H1 (cell line): ENCODE results near the gene TSR3. TPM values are rescaled to one million over a fixed set of nuclear protein-coding genes. Genes with fewer than 3 reads are reported as not detected.

Experiments used
- CTCF ChIA-PET: fragments of 300-600 bp; sonication (Branson Sonifier 250); formaldehyde crosslinking; loops from one replicate; lab custom pipeline; 2021; ENCODE audit not compliant: partially characterized antibody; lab: Charles Lee
- POLR2A ChIA-PET: fragments of 300-600 bp; sonication (Branson Sonifier 250); formaldehyde crosslinking; loops from one replicate; lab custom pipeline; 2021; ENCODE audit warnings: inconsistent platforms; ENCODE audit not compliant: partially characterized antibody; lab: Charles Lee
- DNase-seq, 2 experiments: peaks; one replicate each; pipeline versions ENCODE4 v3.0.0 to v3.0.0-alpha.2; 2010 to 2022; ENCODE audit warnings: low spot score in 2 of 2, low read depth in 1 of 2, mixed read lengths in 1 of 2
- FAIRE-seq: peaks from 2 replicates; lab custom pipeline; 2011; peaks lifted over from hg19 to GRCh38; lab: Jason Lieb, UNC
- H2AFZ ChIP-seq: 2 replicates; pipeline ENCODE4 v1.8.1; 2012; ENCODE audit warnings: low read length, inconsistent platforms
- H2AK5ac ChIP-seq: 2 replicates; pipeline ENCODE4 v1.6.1; 2013; ENCODE audit warnings: low read depth, low read length
- H2BK120ac ChIP-seq: replicated peaks from 2 replicates; pipeline ENCODE3; 2013; ENCODE audit warnings: low read depth, low read length, inconsistent platforms
- H2BK12ac ChIP-seq: 2 replicates; pipeline ENCODE4 v1.6.1; 2013; ENCODE audit warnings: low read depth, low read length
- H2BK15ac ChIP-seq: 2 replicates; pipeline ENCODE4 v1.6.1; 2013; ENCODE audit warnings: low read length
- H2BK20ac ChIP-seq: 2 replicates; pipeline ENCODE4 v1.6.1; 2013; ENCODE audit warnings: low read length
- H2BK5ac ChIP-seq: 2 replicates; pipeline ENCODE4 v1.6.1; 2013; ENCODE audit warnings: low read depth, low read length
- H3K14ac ChIP-seq: 2 replicates; pipeline ENCODE4 v1.6.1; 2013; ENCODE audit warnings: inconsistent platforms; ENCODE audit not compliant: insufficient read length
- H3K18ac ChIP-seq: 2 replicates; pipeline ENCODE4 v1.6.1; 2013; ENCODE audit warnings: low read length; ENCODE audit errors: extremely low read depth
- H3K23ac ChIP-seq: 2 replicates; pipeline ENCODE4 v1.6.1; 2013; ENCODE audit warnings: inconsistent platforms; ENCODE audit not compliant: insufficient read length
- H3K23me2 ChIP-seq: 2 replicates; pipeline ENCODE4 v1.6.1; 2013; ENCODE audit warnings: low read depth, low read length
- H3K27ac ChIP-seq: 2 replicates; pipeline ENCODE4 v1.6.1; 2011; ENCODE audit warnings: low read depth, low read length, inconsistent platforms
- H3K27me3 ChIP-seq, 4 experiments: replicated peaks in 1 of 4; 1 replicate in 1 of 4; 2 replicates in 3 of 4; pipeline versions ENCODE4 v1.6.1 to v1.8.1; 2011 to 2013; ENCODE audit warnings: low read length in 3 of 4, mild to moderate bottlenecking in 3 of 4, inconsistent platforms in 2 of 4, mixed read lengths in 2 of 4, moderate library complexity in 1 of 4; ENCODE audit not compliant: control insufficient read depth in 3 of 4, insufficient read depth in 3 of 4; ENCODE audit errors: extremely low read depth in 1 of 4
- H3K36me3 ChIP-seq, 4 experiments: 2 replicates each; pipeline versions ENCODE4 v1.6.1 to v1.8.1; 2011 to 2013; ENCODE audit warnings: mild to moderate bottlenecking in 4 of 4, low read length in 3 of 4, moderate library complexity in 2 of 4, control low read depth in 1 of 4, inconsistent platforms in 1 of 4; ENCODE audit not compliant: insufficient read depth in 4 of 4, control insufficient read depth in 2 of 4
- H3K4ac ChIP-seq: replicated peaks from 2 replicates; pipeline ENCODE3; 2013; ENCODE audit warnings: low read length, low read depth, mixed read lengths, inconsistent platforms; ENCODE audit not compliant: insufficient read length
- H3K4me1 ChIP-seq, 4 experiments: replicated peaks in 1 of 4; 1 replicate in 1 of 4; 2 replicates in 3 of 4; pipeline versions ENCODE4 v1.6.1 to v1.8.1; 2011 to 2013; ENCODE audit warnings: low read length in 3 of 4, inconsistent platforms in 2 of 4, mixed read lengths in 1 of 4; ENCODE audit not compliant: insufficient read depth in 4 of 4, control insufficient read depth in 3 of 4
- H3K4me2 ChIP-seq, 2 experiments: 2 replicates each; pipeline versions ENCODE4 v1.6.1 to v1.8.1; 2011 to 2013; ENCODE audit warnings: low read depth in 2 of 2, low read length in 2 of 2, control low read depth in 1 of 2, inconsistent platforms in 1 of 2, mild to moderate bottlenecking in 1 of 2; ENCODE audit not compliant: insufficient read depth in 1 of 2
- H3K4me3 ChIP-seq, 4 experiments: fragments of 200-600, 300-600 bp in 1 of 4; sonication (generic), shearing (Covaris generic), sonication (Bioruptor Twin) in 1 of 4; 2 replicates each; pipeline versions ENCODE4 v1.5.1 to v1.8.1; 2011 to 2016; ENCODE audit warnings: low read length in 4 of 4, low read depth in 3 of 4, control low read depth in 2 of 4, inconsistent platforms in 2 of 4, mild to moderate bottlenecking in 2 of 4, mixed read lengths in 1 of 4, moderate library complexity in 1 of 4; ENCODE audit not compliant: insufficient read depth in 2 of 4; ENCODE audit errors: extremely low read depth in 1 of 4
- H3K56ac ChIP-seq: replicated peaks from 2 replicates; pipeline ENCODE3; 2013; ENCODE audit warnings: low read depth, mild to moderate bottlenecking, mixed read lengths, low read length, inconsistent platforms; ENCODE audit not compliant: insufficient read length
- H3K79me1 ChIP-seq: 2 replicates; pipeline ENCODE4 v1.6.1; 2013; ENCODE audit warnings: low read depth, low read length, control low read depth
- H3K79me2 ChIP-seq, 2 experiments: 2 replicates each; pipeline versions ENCODE4 v1.6.1 to v1.8.1; 2012 to 2013; ENCODE audit warnings: low read length in 2 of 2, mild to moderate bottlenecking in 2 of 2, inconsistent platforms in 1 of 2; ENCODE audit not compliant: insufficient read depth in 2 of 2, control insufficient read depth in 1 of 2
- H3K9ac ChIP-seq, 4 experiments: replicated peaks in 1 of 4; 1 replicate in 1 of 4; 2 replicates in 3 of 4; pipeline versions ENCODE4 v1.6.1 to v1.8.1; 2011 to 2013; ENCODE audit warnings: low read depth in 3 of 4, low read length in 3 of 4, control low read depth in 2 of 4, mild to moderate bottlenecking in 2 of 4, moderate library complexity in 2 of 4, inconsistent platforms in 1 of 4; ENCODE audit errors: extremely low read depth in 1 of 4
- H3K9me3 ChIP-seq, 2 experiments: 2 replicates each; pipeline versions ENCODE4 v1.6.1 to v1.8.1; 2012 to 2013; ENCODE audit warnings: mild to moderate bottlenecking in 2 of 2, moderate library complexity in 2 of 2, control low read depth in 1 of 2, inconsistent platforms in 1 of 2, low read depth in 1 of 2, low read length in 1 of 2, mixed read lengths in 1 of 2; ENCODE audit not compliant: insufficient read depth in 2 of 2
- H4K20me1 ChIP-seq, 2 experiments: replicated peaks in 1 of 2; 2 replicates each; pipeline versions ENCODE3 to v1.8.1; 2011 to 2013; ENCODE audit warnings: inconsistent platforms in 2 of 2, low read length in 2 of 2, mild to moderate bottlenecking in 1 of 2; ENCODE audit not compliant: insufficient read depth in 2 of 2, control insufficient read depth in 1 of 2
- H4K5ac ChIP-seq: 2 replicates; pipeline ENCODE4 v1.6.1; 2013; ENCODE audit warnings: low read length, low read depth, mixed read lengths, inconsistent platforms; ENCODE audit not compliant: insufficient read length
- H4K8ac ChIP-seq: 2 replicates; pipeline ENCODE4 v1.8.0; 2013; ENCODE audit warnings: mild to moderate bottlenecking, moderate library complexity, low read length, inconsistent platforms; ENCODE audit not compliant: insufficient read depth; ENCODE audit errors: extremely low read depth
- H4K91ac ChIP-seq: replicated peaks from 2 replicates; pipeline ENCODE3; 2013; ENCODE audit warnings: low read length, mixed read lengths, inconsistent platforms; ENCODE audit not compliant: insufficient read length
- CBX5 ChIP-seq: fragments of 300-800, 300-1000 bp; sonication (generic); IDR thresholded peaks from 2 replicates; pipeline ENCODE4 v1.7.1; 2016; ENCODE audit warnings: antibody characterized with exemption, low read length, low read depth
- CHD1 ChIP-seq: IDR thresholded peaks from 2 replicates; pipeline ENCODE4 v1.6.1; 2012; ENCODE audit warnings: low read depth, low read length, improper control_type of control experiment
- CTBP2 ChIP-seq: IDR thresholded peaks from 2 replicates; pipeline ENCODE4 v1.7.0; 2011; ENCODE audit warnings: borderline replicate concordance, mild to moderate bottlenecking, moderate library complexity, mixed read lengths, low read length; ENCODE audit not compliant: insufficient read depth, insufficient read length
- JUN ChIP-seq: IDR thresholded peaks from 2 replicates; pipeline ENCODE4 v1.6.1; 2011; ENCODE audit warnings: low read depth, mild to moderate bottlenecking, improper control_type of control experiment, low read length
- KDM4A ChIP-seq: IDR thresholded peaks from one replicate; pipeline ENCODE4 v1.7.1; 2012; ENCODE audit warnings: low read depth, mild to moderate bottlenecking, moderate library complexity, low read length, inconsistent platforms; ENCODE audit not compliant: severe bottlenecking
- POLR2A ChIP-seq, 2 experiments: IDR thresholded peaks; 1 replicate in 1 of 2; 2 replicates in 1 of 2; pipeline ENCODE4 v1.6.1; 2011; ENCODE audit warnings: low read depth in 2 of 2, low read length in 2 of 2, mild to moderate bottlenecking in 2 of 2; ENCODE audit errors: control extremely low read depth in 1 of 2
- RBBP5 ChIP-seq: IDR thresholded peaks from 2 replicates; pipeline ENCODE4 v1.7.1; 2012; ENCODE audit warnings: low read depth, mild to moderate bottlenecking, inconsistent platforms, low read length, moderate library complexity, borderline replicate concordance
- SIX5 ChIP-seq: IDR thresholded peaks from 2 replicates; pipeline ENCODE4 v1.6.1; 2011; ENCODE audit warnings: mild to moderate bottlenecking, low read depth, low read length
- SP1 ChIP-seq: IDR thresholded peaks from 2 replicates; pipeline ENCODE4 v1.6.1; 2011; ENCODE audit warnings: low read depth, low read length
- SRF ChIP-seq: IDR thresholded peaks from 2 replicates; pipeline ENCODE4 v1.6.1; 2011; ENCODE audit warnings: mild to moderate bottlenecking, low read depth, low read length, moderate library complexity
- YY1 ChIP-seq: IDR thresholded peaks from 2 replicates; pipeline ENCODE4 v1.6.1; 2011; ENCODE audit warnings: low read depth, mild to moderate bottlenecking, low read length
- WGBS, 2 experiments: shearing (Covaris generic) in 1 of 2; methylation state at CpG; one replicate each; pipeline versions ENCODE4 v1.1.6 to v1.1.7; 2013 to 2015; ENCODE audit warnings: low lambda C conversion rate in 2 of 2, mixed read lengths in 2 of 2, inconsistent platforms in 1 of 2, low coverage in 1 of 2, missing lambda C conversion rate in 1 of 2; ENCODE audit not compliant: insufficient replicate concordance in 2 of 2, insufficient coverage in 1 of 2, insufficient read length in 1 of 2; ENCODE audit errors: extremely low coverage in 1 of 2, missing lambda C conversion rate in 1 of 2; 5-methylcytosine and 5-hydroxymethylcytosine counted together
- polyA plus RNA-seq, 7 experiments: library from polyadenylated mRNA; depleted of rRNA in 3 of 7; stranded (reverse) in 5 of 7; unstranded in 2 of 7; fragments of >200 nt in 5 of 7; fragments of 200-250 nt in 2 of 7; gene quantifications; 1 replicate in 5 of 7; 2 replicates in 1 of 7; 4 replicates in 1 of 7; pipeline versions ENCODE4 v1.2.1 to v1.2.3, GENCODE V29; 2011 to 2013; ENCODE audit warnings: missing spikeins in 2 of 7, mixed read lengths in 2 of 7
- total RNA-seq: library from RNA; stranded (reverse); fragmentation: NEBNext Ultra II Directional; extraction: Animal tissue kit (Norgen Biotek cat#: 25700); gene quantifications from 2 replicates; pipeline ENCODE4 v1.2.1, GENCODE V29; 2021
- TF ChIP-seq, protein P1 (sequence below): IDR thresholded peaks from 2 replicates; pipeline ENCODE4 v1.6.1; 2012; ENCODE audit warnings: inconsistent platforms

The TSR3 gene
- total and polyA plus RNA-seq, 2 of the 8 experiments (the other 6 are each of a cell fraction or from before 2014, with no cell fraction given), result 43.1 to 52.3 TPM

DNA sequence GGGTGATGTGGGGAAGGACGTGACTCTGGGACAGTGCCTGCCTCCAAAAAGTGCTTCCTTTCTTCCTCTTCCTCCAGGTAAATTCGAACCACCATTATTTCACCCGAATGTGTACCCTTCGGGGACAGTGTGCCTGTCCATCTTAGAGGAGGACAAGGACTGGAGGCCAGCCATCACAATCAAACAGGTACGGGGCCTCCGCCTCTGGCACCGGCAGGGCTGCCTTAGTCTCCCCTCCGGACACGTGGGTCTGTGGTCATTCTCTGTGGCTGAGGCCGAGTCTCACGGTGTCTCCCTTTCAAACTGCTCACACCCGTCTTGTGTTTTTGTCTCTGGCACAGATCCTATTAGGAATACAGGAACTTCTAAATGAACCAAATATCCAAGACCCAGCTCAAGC lies 31.6 kb downstream of the TSR3 start:
- H4K20me1 ChIP-seq, result peaks cover 24 to 36% of the 10 kb centered on the region in 2 experiments
- peaks cover 0 to 23% of the 10 kb centered on the region in 2 experiments; a peak in 2 of 4 replicates for H3K79me2 ChIP-seq
- 93% methylated on average over 12 of the region's 12 CpGs; no CpG with 5 or more reads in 1 of the 2 experiments for WGBS, 2 experiments

More for the DNA sequence above, 31.6 kb downstream of the TSR3 start:
- peaks cover 58 to 83% (median 75%) of the 10 kb centered on the region in 4 experiments for H3K36me3 ChIP-seq
- H3K9me3 ChIP-seq, result no peaks in the 10 kb centered on the region
- no peak overlapping the region for H3K14ac ChIP-seq
- no peaks in the 10 kb centered on the region for H3K23me2 ChIP-seq
- no peak overlapping the region for H2BK15ac ChIP-seq
- no peak overlapping the region for H2BK20ac ChIP-seq
- H3K4me1 ChIP-seq, result no peaks in the 10 kb centered on the region; a peak in 1 of 7 replicates
- H3K56ac ChIP-seq, result no peak overlapping the region
- H3K27me3 ChIP-seq, result no peaks in the 10 kb centered on the region
- H3K23ac ChIP-seq, result no peak overlapping the region
- TF ChIP-seq SIX5 (no peak), JUN (no peak), KDM4A (no peak), YY1 (no peak), SP1 (no peak), CHD1 (no peak), CBX5 (no peak), SRF (no peak), RBBP5 (no peak), CTBP2 (no peak), POLR2A (IDR thresholded peaks at IDR 0.05; ENCODE audit: control extremely low read depth in 1 of 2, low read depth in 2 of 2, low read length in 2 of 2) (no peak)
- TF ChIP-seq, protein P1, sequence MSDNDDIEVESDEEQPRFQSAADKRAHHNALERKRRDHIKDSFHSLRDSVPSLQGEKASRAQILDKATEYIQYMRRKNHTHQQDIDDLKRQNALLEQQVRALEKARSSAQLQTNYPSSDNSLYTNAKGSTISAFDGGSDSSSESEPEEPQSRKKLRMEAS, result no peak
- no peak overlapping the region for H4K5ac ChIP-seq
- no peak overlapping the region for H3K4me3 ChIP-seq
- DNase-seq (no peak), FAIRE-seq (no peak)
- no peak overlapping the region for H4K8ac ChIP-seq
- no peak overlapping the region for H2BK12ac ChIP-seq
- no peak overlapping the region for H4K91ac ChIP-seq
- H3K4ac ChIP-seq, result no peak overlapping the region
- no peak overlapping the region for H3K9ac ChIP-seq
- no peak overlapping the region for H2BK5ac ChIP-seq
- no peak overlapping the region for H2AK5ac ChIP-seq
- ChIA-PET CTCF (interaction anchor here (0.7 kb wide), 1 partner anchor 10 kb away, joined by 3 read pairs; no protein-coding TSS in a partner anchor), POLR2A (interaction anchor here (1.0 to 1.4 kb wide), 3 partner anchors 9 to 44 kb away, joined by 3 to 5 read pairs (median 4); no protein-coding TSS in a partner anchor)
- no peak overlapping the region for H3K27ac ChIP-seq
- H2AFZ ChIP-seq, result no peak overlapping the region
- no peak overlapping the region for H2BK120ac ChIP-seq
- H3K79me1 ChIP-seq, result peaks cover 13% of the 10 kb centered on the region
- H3K4me2 ChIP-seq, result no peak overlapping the region
- H3K18ac ChIP-seq, result no peak overlapping the region
